GM12878 (cell line): ENCODE measurements around the gene GGTLC2. TPM values are rescaled to one million over a fixed set of nuclear protein-coding genes. Genes with fewer than 3 reads are reported as not detected.
A peak's percentile ranks its signal among the peaks of the same experiment; 100 is the strongest.

Source experiments
- ATAC-seq: fragments of 200-7000 bp; cut with Tn5 transposase; 3 replicates; pipeline ENCODE4 v1.9.1; 2020; ENCODE audit warnings: mild to moderate bottlenecking, moderate library complexity
- BruUV-seq: library from RNA; stranded (reverse); fragments of 400-500 nt; replicated peaks from 2 replicates; lab custom pipeline; 2021; lab: Mats Ljungman, UMichigan
- CTCF ChIA-PET: fragments of 300-600 bp; sonication (Branson Sonifier 250); formaldehyde crosslinking; extraction: SDS; loops from one replicate; lab custom pipeline; 2021; ENCODE audit warnings: inconsistent platforms; lab: Yijun Ruan, JAX
- POLR2A ChIA-PET: fragments of 350-600 bp; formaldehyde crosslinking; extraction: SDS; loops from one replicate; lab custom pipeline; 2021; ENCODE audit warnings: inconsistent platforms; lab: Charles Lee
- RAD21 ChIA-PET: fragments of 300-600 bp; sonication (Branson Sonifier 250); formaldehyde crosslinking; loops from one replicate; lab custom pipeline; 2023; ENCODE audit warnings: antibody characterized with exemption; ENCODE audit not compliant: unreplicated experiment; lab: Charles Lee
- SMC1A ChIA-PET: fragments of 300-600 bp; sonication (Branson Sonifier 250); formaldehyde crosslinking; loops from one replicate; lab custom pipeline; 2023; ENCODE audit not compliant: unreplicated experiment, uncharacterized antibody; lab: Charles Lee
- DNase-seq: peaks from one replicate; pipeline ENCODE4 v3.0.0-alpha.2; 2011; ENCODE audit warnings: low read depth, low spot score
- FAIRE-seq: peaks from 3 replicates; lab custom pipeline; 2011; peaks lifted over from hg19 to GRCh38; lab: Jason Lieb, UNC
- H2AFZ ChIP-seq: 2 replicates; pipeline ENCODE4 v1.6.0; 2011; ENCODE audit warnings: low read depth, low read length, control low read depth; ENCODE audit not compliant: control insufficient read depth
- H3K27ac ChIP-seq: 2 replicates; pipeline ENCODE4 v1.5.1; 2011; ENCODE audit warnings: control low read depth; ENCODE audit not compliant: control insufficient read depth, insufficient read depth
- H3K27me3 ChIP-seq, 2 experiments: replicated peaks in 1 of 2; 2 replicates each; pipeline versions ENCODE4 v1.6.0 to v1.6.1; 2011; ENCODE audit warnings: low read length in 1 of 2; ENCODE audit not compliant: control insufficient read depth in 2 of 2, insufficient read depth in 2 of 2
- H3K36me3 ChIP-seq, 2 experiments: 2 replicates each; pipeline ENCODE4 v1.5.1; 2011; ENCODE audit warnings: low read length in 1 of 2; ENCODE audit not compliant: control insufficient read depth in 2 of 2, insufficient read depth in 2 of 2
- H3K4me1 ChIP-seq: 2 replicates; pipeline ENCODE4 v1.6.1; 2011; ENCODE audit warnings: mild to moderate bottlenecking, low read length, moderate library complexity, mixed read lengths; ENCODE audit not compliant: control insufficient read depth, insufficient read depth
- H3K4me2 ChIP-seq: 2 replicates; pipeline ENCODE4 v1.6.0; 2011; ENCODE audit warnings: control low read depth; ENCODE audit not compliant: control insufficient read depth, insufficient read depth
- H3K4me3 ChIP-seq: fragments of 200-600 bp; sonication (generic); 2 replicates; pipeline ENCODE4 v1.5.1; 2016
- H3K79me2 ChIP-seq: 2 replicates; pipeline ENCODE4 v1.6.0; 2011; ENCODE audit warnings: low read length; ENCODE audit not compliant: control insufficient read depth, insufficient read depth
- H3K9ac ChIP-seq: 2 replicates; pipeline ENCODE4 v1.8.0; 2011; ENCODE audit warnings: low read length, control low read depth, mixed read lengths; ENCODE audit not compliant: control insufficient read depth, insufficient read depth
- H3K9me3 ChIP-seq: replicated peaks from 3 replicates; pipeline ENCODE4 v1.5.1; 2011; ENCODE audit warnings: mild to moderate bottlenecking, low read length; ENCODE audit not compliant: control insufficient read depth, insufficient read depth
- H4K20me1 ChIP-seq: 2 replicates; pipeline ENCODE4 v1.6.0; 2011; ENCODE audit not compliant: control insufficient read depth, insufficient read depth
- BCL11A ChIP-seq: IDR thresholded peaks from 2 replicates; pipeline ENCODE4 v1.6.1; 2011; ENCODE audit warnings: low read depth, low read length
- CHD1 ChIP-seq: IDR thresholded peaks from 2 replicates; pipeline ENCODE4 v1.6.1; 2012; ENCODE audit warnings: low read depth, low read length, improper control_type of control experiment
- CHD2 ChIP-seq: IDR thresholded peaks from 2 replicates; pipeline ENCODE4 v1.6.1; 2011; ENCODE audit warnings: low read depth, low read length, improper control_type of control experiment, borderline replicate concordance
- CREM ChIP-seq: IDR thresholded peaks from 2 replicates; pipeline ENCODE4 v1.6.1; 2014; ENCODE audit warnings: antibody characterized with exemption, low read depth
- E2F4 ChIP-seq: IDR thresholded peaks from 2 replicates; pipeline ENCODE4 v1.6.1; 2012; ENCODE audit warnings: low read depth, low read length, improper control_type of control experiment
- ETV6 ChIP-seq, 2 experiments: fragments of 450-650 bp in 1 of 2; IDR thresholded peaks in 1 of 2; conservative IDR thresholded peaks in 1 of 2; 2 replicates each; pipeline ENCODE4 v1.6.1; 2014; ENCODE audit warnings: antibody characterized with exemption in 1 of 2, borderline replicate concordance in 1 of 2, low read depth in 1 of 2, mild to moderate bottlenecking in 1 of 2, moderate library complexity in 1 of 2
- IKZF2 ChIP-seq, 2 experiments: fragments of 450-650 bp; IDR thresholded peaks; 2 replicates each; pipeline ENCODE4 v1.6.1; 2017; ENCODE audit warnings: mild to moderate bottlenecking in 2 of 2, moderate library complexity in 2 of 2
- MTA3 ChIP-seq: IDR thresholded peaks from 2 replicates; pipeline ENCODE4 v1.6.1; 2012; ENCODE audit warnings: low read length, inconsistent platforms, borderline replicate concordance
- MXI1 ChIP-seq: fragments of 150-350 bp; IDR thresholded peaks from 2 replicates; pipeline ENCODE4 v1.6.1; 2011; ENCODE audit warnings: low read depth, mild to moderate bottlenecking, inconsistent platforms, low read length, improper control_type of control experiment
- PAX8 ChIP-seq: fragments of 450-650 bp; IDR thresholded peaks from 2 replicates; pipeline ENCODE4 v1.6.1; 2017; ENCODE audit warnings: mild to moderate bottlenecking, moderate library complexity
- RAD21 ChIP-seq: IDR thresholded peaks from 2 replicates; pipeline ENCODE4 v1.6.1; 2011; ENCODE audit warnings: mild to moderate bottlenecking, low read depth, low read length, moderate library complexity; ENCODE audit not compliant: insufficient read depth
- SMC3 ChIP-seq: IDR thresholded peaks from 2 replicates; pipeline ENCODE4 v1.6.1; 2011; ENCODE audit warnings: low read length, improper control_type of control experiment, borderline replicate concordance
- SPI1 ChIP-seq: IDR thresholded peaks from 2 replicates; pipeline ENCODE4 v1.6.1; 2011; ENCODE audit warnings: low read depth, mild to moderate bottlenecking, low read length, moderate library complexity, borderline replicate concordance; ENCODE audit not compliant: insufficient read depth
- SREBF1 ChIP-seq: IDR thresholded peaks from 2 replicates; pipeline ENCODE4 v1.6.1; 2012; ENCODE audit warnings: mild to moderate bottlenecking, low read length
- STAT1 ChIP-seq: fragments of 450-650 bp; conservative IDR thresholded peaks from 2 replicates; pipeline ENCODE4 v1.6.1; 2014; ENCODE audit warnings: antibody characterized with exemption, mild to moderate bottlenecking
- ZNF24 ChIP-seq: fragments of 450-650 bp; IDR thresholded peaks from 2 replicates; pipeline ENCODE4 v1.6.1; 2017; ENCODE audit warnings: antibody characterized with exemption, mild to moderate bottlenecking
- ZNF687 ChIP-seq: fragments of 450-650 bp; IDR thresholded peaks from 2 replicates; pipeline ENCODE4 v1.6.1; 2017; ENCODE audit warnings: mild to moderate bottlenecking, moderate library complexity
- WGBS: methylation state at CpG from one replicate; pipeline ENCODE4 v1.1.6; 2016; ENCODE audit warnings: low lambda C conversion rate; ENCODE audit not compliant: insufficient replicate concordance, insufficient coverage; ENCODE audit errors: missing lambda C conversion rate; 5-methylcytosine and 5-hydroxymethylcytosine counted together
- in situ Hi-C: fragments of 300-500 bp; cut with MboI; formaldehyde crosslinking; loops from 9 replicates; pipeline ENCODE4 v1.14.3; 2018; ENCODE audit warnings: mixed read lengths
- intact Hi-C: fragments of 100-400 bp; cut with micrococcal nuclease; formaldehyde crosslinking; loops from one replicate; pipeline ENCODE4 v1.14.2; 2022; ENCODE audit not compliant: unreplicated experiment
- polyA plus RNA-seq, 11 experiments: library from polyadenylated mRNA; depleted of rRNA in 4 of 11; unstranded in 6 of 11; stranded (reverse) in 5 of 11; fragments of >200 nt; fragmentation: Nextera tagmentation in 4 of 11; fragmentation: Illumina TruSeq in 1 of 11; extraction: Ambion mirVana in 4 of 11; extraction: Trizol in 1 of 11; gene quantifications; 1 replicate in 1 of 11; 2 replicates in 10 of 11; pipeline versions ENCODE4 v1.2.1 to v1.2.3, GENCODE V29; 2011 to 2016; ENCODE audit warnings: inconsistent platforms in 2 of 11, missing spikeins in 2 of 11, low read depth in 1 of 11
- total RNA-seq, 4 experiments: library from RNA; depleted of rRNA in 3 of 4; stranded (reverse); fragments of >200 nt in 3 of 4; fragmentation: Illumina TruSeq in 1 of 4; extraction: Trizol in 1 of 4; gene quantifications; 2 replicates each; pipeline versions ENCODE4 v1.2.1 to v1.2.3, GENCODE V29; 2013 to 2021

The GGTLC2 gene
- total and polyA plus RNA-seq, 10 of the 15 experiments (the other 5 are each of a cell fraction or from before 2014, with no cell fraction given) = not detected

GRCh38 chr22:22684580-22685561 lies 40.5 kb downstream of the GGTLC2 start:
- Histone ChIP-seq H3K4me3 (no peak overlapping the region), H3K9ac (no peak overlapping the region), H3K27me3 (no peaks in the 10 kb centered on the region), H3K36me3 (no peaks in the 10 kb centered on the region), H2AFZ (no peak overlapping the region), H3K9me3 (no peaks in the 10 kb centered on the region), H3K4me1 (peaks cover 30% of the 10 kb centered on the region), H3K27ac (peak overlapping the region; percentile 9; the same call in 1 of the 2 replicates), H3K79me2 (no peaks in the 10 kb centered on the region), H4K20me1 (no peaks in the 10 kb centered on the region), H3K4me2 (no peak overlapping the region)
- ChIA-PET POLR2A (no interaction called here), SMC1A (interaction anchor here (0.6 to 3.6 kb wide), 5 partner anchors 18 to 75 kb away, joined by 3 to 23 read pairs (median 3); no protein-coding TSS in a partner anchor), RAD21 (interaction anchor here (0.6 to 3.6 kb wide), 4 partner anchors 18 to 97 kb away, joined by 3 to 23 read pairs (median 6); no protein-coding TSS in a partner anchor), CTCF (interaction anchor here (0.6 to 4.2 kb wide), 29 partner anchors 9 to 629 kb away, joined by 3 to 46 read pairs (median 5); no protein-coding TSS in a partner anchor)
- peak; percentile 83 for ATAC-seq
- in situ Hi-C loops = loop anchor here (5.0 kb wide), 1 partner anchor 93 kb away; no protein-coding TSS in a partner anchor
- 45% methylated on average over 9 of the region's 9 CpGs for WGBS
- no TSS peak for BruUV-seq
- DNase-seq = no peak
- intact Hi-C loops = no loop called here
- FAIRE-seq = peak; percentile 74
- TF ChIP-seq ZNF687 (no peak), SREBF1 (no peak), ZNF24 (no peak), ETV6 (conservative IDR thresholded peaks at IDR 0.05 in 1 of 2, IDR thresholded peaks at IDR 0.05 in 1 of 2; ENCODE audit: borderline replicate concordance in 1 of 2, low read depth in 1 of 2) (no peak), MTA3 (no peak), IKZF2 (IDR thresholded peaks at IDR 0.05) (no peak), CHD1 (no peak), RAD21 (peak; percentile 65), BCL11A (no peak), PAX8 (no peak), MXI1 (no peak), CREM (no peak), SMC3 (peak; percentile 23; the same call in 1 of the 2 replicates), E2F4 (no peak), STAT1 (no peak), CHD2 (no peak), SPI1 (peak; percentile 53; the same call in 1 of the 2 replicates)
